OCI-LY1 (cell line): ENCODE data around the gene FKBP1A.

Experiments used
- H2AFZ ChIP-seq: fragments of 200-600 bp; sonication (generic), shearing (Covaris generic); 2 replicates; pipeline ENCODE4 v1.6.0; 2014; ENCODE audit warnings: antibody characterized with exemption, mild to moderate bottlenecking, low read length
- H3F3A ChIP-seq: fragments of 200-600 bp; sonication (generic), shearing (Covaris generic); 2 replicates; pipeline ENCODE4 v1.6.0; 2014; ENCODE audit warnings: mild to moderate bottlenecking, antibody characterized with exemption, low read length, moderate library complexity; ENCODE audit not compliant: insufficient read depth
- H3K27ac ChIP-seq: fragments of 200-600 bp; sonication (generic); 2 replicates; pipeline ENCODE4 v1.5.1; 2014; ENCODE audit warnings: low read length, mixed run types, mild to moderate bottlenecking, low read depth; ENCODE audit not compliant: poor library complexity, severe bottlenecking
- H3K27me3 ChIP-seq: fragments of 200-600 bp; sonication (generic); 2 replicates; pipeline ENCODE4 v1.6.0; 2014; ENCODE audit warnings: antibody characterized with exemption, mild to moderate bottlenecking, low read length, moderate library complexity; ENCODE audit not compliant: insufficient read depth
- H3K36me3 ChIP-seq: fragments of 200-600 bp; sonication (generic); 2 replicates; pipeline ENCODE4 v1.6.1; 2014; ENCODE audit warnings: mild to moderate bottlenecking, antibody characterized with exemption, low read length, moderate library complexity, mixed read lengths; ENCODE audit not compliant: insufficient read depth
- H3K4me1 ChIP-seq: fragments of 200-600 bp; sonication (generic); 2 replicates; pipeline ENCODE4 v1.5.1; 2014; ENCODE audit warnings: mild to moderate bottlenecking, low read length, moderate library complexity; ENCODE audit not compliant: insufficient read depth, severe bottlenecking
- H3K4me2 ChIP-seq: fragments of 200-600 bp; sonication (generic), shearing (Covaris generic); 2 replicates; pipeline ENCODE4 v1.6.1; 2014; ENCODE audit warnings: low read length
- H3K4me3 ChIP-seq: fragments of 200-600 bp; sonication (generic); 2 replicates; pipeline ENCODE4 v1.5.1; 2014; ENCODE audit warnings: low read length, low read depth, mild to moderate bottlenecking, mixed read lengths; ENCODE audit not compliant: poor library complexity, severe bottlenecking
- H3K79me2 ChIP-seq: fragments of 200-600 bp; shearing (Covaris generic); 2 replicates; pipeline ENCODE4 v1.6.1; 2016; ENCODE audit warnings: mixed run types, low read length, mixed read lengths; ENCODE audit not compliant: insufficient read depth
- H3K9ac ChIP-seq: fragments of 200-600 bp; sonication (generic), shearing (Covaris generic); 2 replicates; pipeline ENCODE4 v1.6.1; 2014; ENCODE audit warnings: mild to moderate bottlenecking, low read length, mixed read lengths
- H3K9me2 ChIP-seq: fragments of 200-600 bp; sonication (generic), shearing (Covaris generic); 2 replicates; pipeline ENCODE4 v1.6.1; 2014; ENCODE audit warnings: low read depth, mild to moderate bottlenecking, low read length, mixed read lengths
- H3K9me3 ChIP-seq: fragments of 200-600 bp; shearing (Covaris generic); 2 replicates; pipeline ENCODE4 v1.6.1; 2014; ENCODE audit warnings: low read length, mixed read lengths
- H4K20me1 ChIP-seq: fragments of 200-600 bp; sonication (generic), shearing (Covaris generic); 2 replicates; pipeline ENCODE4 v1.6.0; 2016; ENCODE audit warnings: mild to moderate bottlenecking, low read length; ENCODE audit not compliant: insufficient read depth
- CTCF ChIP-seq: fragments of 200-600 bp; sonication (generic), shearing (Covaris generic); IDR thresholded peaks from 2 replicates; pipeline ENCODE4 v1.5.1; 2017; ENCODE audit warnings: mild to moderate bottlenecking, antibody characterized with exemption, low read length, moderate library complexity, mixed read lengths
- EZH2 ChIP-seq: fragments of 200-600 bp; sonication (generic), shearing (Covaris generic); IDR thresholded peaks from 2 replicates; pipeline ENCODE4 v1.8.0; 2017; ENCODE audit warnings: borderline replicate concordance, mixed run types, mild to moderate bottlenecking, antibody characterized with exemption, low read length, moderate library complexity, mixed read lengths

The FKBP1A gene

GRCh38 chr20:1321654-1321939 is 71.3 kb downstream of the FKBP1A start:
- H3K9ac ChIP-seq: no peak overlapping the region
- no peak overlapping the region for H3K4me2 ChIP-seq
- peaks cover 14% of the 10 kb centered on the region for H3K79me2 ChIP-seq
- H3K27me3 ChIP-seq: no peaks in the 10 kb centered on the region
- no peak overlapping the region for H3K27ac ChIP-seq
- no peaks in the 10 kb centered on the region for H4K20me1 ChIP-seq
- no peaks in the 10 kb centered on the region for H3F3A ChIP-seq
- TF ChIP-seq CTCF: no peak
- TF ChIP-seq EZH2: no peak
- H3K4me3 ChIP-seq: no peak overlapping the region
- H2AFZ ChIP-seq: no peak overlapping the region
- no peaks in the 10 kb centered on the region for H3K9me2 ChIP-seq
- H3K9me3 ChIP-seq: no peaks in the 10 kb centered on the region
- H3K4me1 ChIP-seq: peaks cover 18% of the 10 kb centered on the region
- H3K36me3 ChIP-seq: no peaks in the 10 kb centered on the region

GRCh38 chr20:1320902-1321653 is 71.8 kb downstream of the FKBP1A start:
- peaks cover 13% of the 10 kb centered on the region for H3K4me1 ChIP-seq
- H3K9me3 ChIP-seq: no peaks in the 10 kb centered on the region
- H3K27ac ChIP-seq: no peak overlapping the region
- H3K36me3 ChIP-seq: no peaks in the 10 kb centered on the region
- H3K27me3 ChIP-seq: no peaks in the 10 kb centered on the region
- H3K9me2 ChIP-seq: no peaks in the 10 kb centered on the region
- H3F3A ChIP-seq: no peaks in the 10 kb centered on the region
- H2AFZ ChIP-seq: no peak overlapping the region
- no peak overlapping the region for H3K4me3 ChIP-seq
- TF ChIP-seq CTCF (no peak), EZH2 (no peak)
- peaks cover 8% of the 10 kb centered on the region for H3K79me2 ChIP-seq
- no peaks in the 10 kb centered on the region for H4K20me1 ChIP-seq
- no peak overlapping the region for H3K4me2 ChIP-seq
- H3K9ac ChIP-seq: no peak overlapping the region

- TF ChIP-seq CTCF (no peak), EZH2 (no peak)
- Histone ChIP-seq H3F3A (no peaks in the 10 kb centered on the region), H4K20me1 (no peaks in the 10 kb centered on the region), H3K4me3 (no peak overlapping the region), H3K9me2 (no peaks in the 10 kb centered on the region), H3K27ac (no peak overlapping the region), H3K9ac (no peak overlapping the region), H3K4me2 (no peak overlapping the region), H3K4me1 (peaks cover 10% of the 10 kb centered on the region), H2AFZ (no peak overlapping the region), H3K9me3 (no peaks in the 10 kb centered on the region), H3K27me3 (no peaks in the 10 kb centered on the region), H3K79me2 (no peaks in the 10 kb centered on the region), H3K36me3 (no peaks in the 10 kb centered on the region)
Measured at GRCh38 chr20:1320016-1320415, 72.8 kb downstream of the FKBP1A start.
